AG09309 (cell line): ENCODE data around the gene ARPC1A.
"Not testable (repeated sequence)": the region's sequence is repeated elsewhere in the genome, so short reads cannot be mapped to it uniquely, and the experiment has no call there.

Experiments used
- DNase-seq: peaks from one replicate; pipeline ENCODE4 v3.0.0-alpha.2; 2010; ENCODE audit warnings: low read depth
- H3K4me3 ChIP-seq: 2 replicates; pipeline ENCODE4 v1.5.1; 2011; ENCODE audit warnings: mild to moderate bottlenecking, low read depth, low read length, moderate library complexity; ENCODE audit not compliant: control insufficient read depth
- CTCF ChIP-seq: IDR thresholded peaks from 2 replicates; pipeline ENCODE4 v1.5.1; 2011; ENCODE audit warnings: mild to moderate bottlenecking, low read depth, low read length, inconsistent platforms; ENCODE audit not compliant: insufficient read depth, control insufficient read depth; ENCODE audit errors: missing control alignments

Gene ARPC1A

GRCh38 chr7:99325592-99326407 is at the start of gene ARPC1A:
TSS of gene ARPC1A (plus strand) at chr7:99325898. CDS start at chr7:99333354, 7,456 bp downstream.
- peak; percentile 72 for DNase-seq
- TF ChIP-seq CTCF: peak; percentile 36
- peak within 1 kb of the TSS; percentile 84 for H3K4me3 ChIP-seq

GRCh38 chr7:99278180-99278579 is 47.5 kb upstream of the ARPC1A start:
- TF ChIP-seq CTCF: peak; percentile 16

GRCh38 chr7:99284165-99284564 is 41.5 kb upstream of the ARPC1A start:
- not testable (repeated sequence) for DNase-seq, H3K4me3 ChIP-seq

More at GRCh38 chr7:99278180-99278579, 47.5 kb upstream of the ARPC1A start:
- DNase-seq: no peak
- H3K4me3 ChIP-seq: no peak overlapping the region

- no peak overlapping the region for H3K4me3 ChIP-seq
- DNase-seq: no peak
- TF ChIP-seq CTCF: no peak
Measured at GRCh38 chr7:99287779-99288534, 37.7 kb upstream of the ARPC1A start.

- no peak for DNase-seq
- no peak for TF ChIP-seq CTCF
- no peak overlapping the region for H3K4me3 ChIP-seq
Measured at GRCh38 chr7:99289185-99289584, 36.5 kb upstream of the ARPC1A start.

- not testable (repeated sequence) for H3K4me3 ChIP-seq, DNase-seq
Measured at GRCh38 chr7:99290148-99290547, 35.5 kb upstream of the ARPC1A start.

GRCh38 chr7:99290980-99291607 is 34.6 kb upstream of the ARPC1A start:
- no peak overlapping the region for H3K4me3 ChIP-seq
- no peak for TF ChIP-seq CTCF
- DNase-seq: no peak
